GM23248 (cell line): ENCODE results near the gene HDAC4. TPM values are rescaled to one million over a fixed set of nuclear protein-coding genes. Genes with fewer than 3 reads are reported as not detected.

Experiments
- DNase-seq: peaks from one replicate; pipeline ENCODE4 v3.0.0-alpha.2; 2015
- H2AFZ ChIP-seq: fragments of 200-600 bp; sonication (generic); 2 replicates; pipeline ENCODE4 v1.6.1; 2016; ENCODE audit warnings: antibody characterized with exemption
- H3F3A ChIP-seq: fragments of 200-600 bp; sonication (generic); 2 replicates; pipeline ENCODE4 v1.6.1; 2016; ENCODE audit warnings: mild to moderate bottlenecking, antibody characterized with exemption, mixed run types; ENCODE audit not compliant: insufficient read depth
- H3K27ac ChIP-seq: fragments of 200-600 bp; sonication (generic); 2 replicates; pipeline ENCODE4 v1.5.1; 2016; ENCODE audit warnings: mild to moderate bottlenecking
- H3K27me3 ChIP-seq: fragments of 200-600 bp; sonication (generic); replicated peaks from 2 replicates; pipeline ENCODE4 v1.6.1; 2016; ENCODE audit warnings: mild to moderate bottlenecking; ENCODE audit not compliant: insufficient read depth
- H3K36me3 ChIP-seq: fragments of 200-600 bp; sonication (generic); 2 replicates; pipeline ENCODE4 v1.6.1; 2016; ENCODE audit warnings: low read depth, mild to moderate bottlenecking
- H3K4me1 ChIP-seq: fragments of 200-600 bp; sonication (generic); 2 replicates; pipeline ENCODE4 v1.6.1; 2016; ENCODE audit warnings: mild to moderate bottlenecking; ENCODE audit not compliant: insufficient read depth
- H3K4me2 ChIP-seq: fragments of 200-600 bp; sonication (generic); one replicate; pipeline ENCODE4 v1.6.1; 2016; ENCODE audit warnings: mild to moderate bottlenecking; ENCODE audit not compliant: unreplicated experiment
- H3K4me3 ChIP-seq: fragments of 200-600 bp; sonication (generic); 2 replicates; pipeline ENCODE4 v1.5.1; 2016; ENCODE audit warnings: mild to moderate bottlenecking
- H3K79me2 ChIP-seq: fragments of 200-600 bp; sonication (generic); 2 replicates; pipeline ENCODE4 v1.6.1; 2016; ENCODE audit warnings: mild to moderate bottlenecking; ENCODE audit not compliant: insufficient read depth
- H3K9ac ChIP-seq: fragments of 200-600 bp; sonication (generic); 2 replicates; pipeline ENCODE4 v1.6.1; 2016; ENCODE audit warnings: mild to moderate bottlenecking
- H3K9me2 ChIP-seq: fragments of 200-600 bp; sonication (generic); 2 replicates; pipeline ENCODE4 v1.6.1; 2016; ENCODE audit warnings: mixed run types, mild to moderate bottlenecking, moderate library complexity; ENCODE audit not compliant: insufficient read depth
- H3K9me3 ChIP-seq: fragments of 200-600 bp; sonication (generic); one replicate; pipeline ENCODE4 v1.6.1; 2017; ENCODE audit warnings: low read depth
- H4K20me1 ChIP-seq: fragments of 200-600 bp; sonication (generic); 2 replicates; pipeline ENCODE4 v1.6.0; 2016; ENCODE audit not compliant: insufficient read depth
- EZH2 ChIP-seq: fragments of 200-600 bp; sonication (generic); IDR thresholded peaks from 2 replicates; pipeline ENCODE4 v1.6.1; 2018; ENCODE audit warnings: antibody characterized with exemption, mild to moderate bottlenecking; ENCODE audit not compliant: insufficient read depth, poor library complexity, severe bottlenecking
- EZH2phosphoT487 ChIP-seq: fragments of 200-600 bp; sonication (generic); IDR thresholded peaks from 2 replicates; pipeline ENCODE4 v1.6.1; 2018; ENCODE audit warnings: antibody characterized with exemption, moderate library complexity, mild to moderate bottlenecking, low read depth; ENCODE audit not compliant: insufficient read depth
- WGBS, 2 experiments: methylation state at CpG; one replicate each; pipeline ENCODE4 v1.1.6; 2015 to 2017; ENCODE audit warnings: low lambda C conversion rate in 2 of 2, low coverage in 1 of 2; ENCODE audit errors: missing lambda C conversion rate in 2 of 2; 5-methylcytosine and 5-hydroxymethylcytosine counted together
- in situ Hi-C: fragments of 300-500 bp; cut with MboI; formaldehyde crosslinking; loops from 2 replicates; pipeline ENCODE4 v1.15.0; 2020
- polyA plus RNA-seq: library from polyadenylated mRNA; unstranded; fragments of >200 nt; fragmentation: Nextera tagmentation; extraction: Ambion mirVana; gene quantifications from 2 replicates; pipeline ENCODE4 v1.2.1, GENCODE V29; 2016
- total RNA-seq: library from RNA; depleted of rRNA; stranded (reverse); fragments of >200 nt; shearing (Covaris generic); gene quantifications from 2 replicates; pipeline ENCODE4 v1.2.3, GENCODE V29; 2014

Gene HDAC4
- total and polyA plus RNA-seq, 2 experiments from 2014 or later: 2.1 to 6.3 TPM

DNA sequence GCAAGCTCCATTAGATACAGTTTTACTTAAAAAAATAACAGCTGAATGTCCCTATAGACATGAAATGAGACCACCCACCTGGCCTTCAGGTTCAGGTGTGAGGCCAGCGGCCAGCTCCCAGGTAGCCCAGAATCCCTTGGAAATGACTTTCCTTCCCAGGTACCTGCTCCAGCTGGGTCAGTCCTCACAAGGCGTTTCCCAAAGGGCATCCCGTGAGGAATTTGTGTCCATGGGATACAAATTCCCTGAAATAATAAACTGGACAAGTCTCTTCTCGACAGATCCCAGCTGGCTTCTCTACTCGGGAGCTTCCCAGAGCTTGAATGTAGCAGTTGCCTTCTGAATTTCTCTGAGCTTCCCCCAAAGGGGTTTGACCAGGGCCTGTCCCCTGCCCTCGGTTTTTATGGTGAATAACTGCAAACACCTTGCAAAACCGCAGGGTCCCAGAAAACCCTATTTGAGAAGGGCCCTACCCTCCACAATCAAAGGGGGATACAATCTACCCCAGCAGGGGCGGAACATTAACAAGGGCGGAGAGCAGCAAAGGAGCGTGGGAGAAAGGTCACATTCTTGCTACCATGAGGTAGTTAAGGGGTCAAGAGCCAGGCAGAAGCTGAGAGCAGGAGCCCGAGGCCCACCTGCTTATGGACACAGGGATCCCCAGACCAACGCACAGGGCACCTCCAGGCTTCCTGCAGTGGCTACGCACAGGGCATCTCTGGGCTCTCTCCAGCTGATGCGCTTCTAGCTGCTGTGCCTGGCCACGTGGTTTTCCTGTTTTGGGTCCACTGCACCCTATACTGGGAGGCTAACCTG, 107.7 kb downstream of the HDAC4 start:
- DNase-seq: no peak
- no peak overlapping the region for H3K4me3 ChIP-seq
- H3K36me3 ChIP-seq: no peaks in the 10 kb centered on the region
- H2AFZ ChIP-seq: no peak overlapping the region
- no peaks in the 10 kb centered on the region for H4K20me1 ChIP-seq
- in situ Hi-C loops: no loop called here
- H3K4me1 ChIP-seq: peaks cover 16% of the 10 kb centered on the region
- 85 to 88% methylated on average over 15 of the region's 15 CpGs for WGBS, 2 experiments
- H3K27ac ChIP-seq: no peak overlapping the region
- H3K9me2 ChIP-seq: no peaks in the 10 kb centered on the region
- peaks cover under 1% of the 10 kb centered on the region for H3F3A ChIP-seq
- no peak overlapping the region for H3K9ac ChIP-seq
- peaks cover 31% of the 10 kb centered on the region; the same call in 1 of the 2 replicates for H3K79me2 ChIP-seq
- TF ChIP-seq EZH2 (no peak), EZH2phosphoT487 (no peak)
- no peaks in the 10 kb centered on the region for H3K9me3 ChIP-seq
- no peak overlapping the region for H3K4me2 ChIP-seq
- no peaks in the 10 kb centered on the region for H3K27me3 ChIP-seq

DNA sequence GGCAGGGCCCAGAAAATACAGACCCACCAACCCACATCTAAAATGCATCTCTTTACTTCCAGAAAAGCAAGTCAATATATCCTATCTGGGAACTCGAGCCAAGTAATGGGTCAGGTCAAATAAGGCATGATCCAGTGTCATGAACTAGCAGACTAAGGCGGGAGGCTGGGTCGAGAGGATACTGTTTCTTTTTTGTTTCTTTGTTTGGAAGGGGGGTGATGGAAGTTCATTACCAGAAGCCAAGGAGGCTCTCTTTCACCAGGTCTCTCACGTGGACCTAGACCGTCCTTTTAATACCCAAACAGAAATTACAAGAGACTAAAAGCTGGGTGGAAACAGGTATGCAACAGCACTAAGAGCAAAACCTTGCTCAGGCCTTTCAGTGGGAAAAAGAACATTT, 108.3 kb downstream of the HDAC4 start:
- Histone ChIP-seq H3K79me2 (peaks cover 37% of the 10 kb centered on the region), H3K4me3 (no peak overlapping the region), H3F3A (peaks cover 7% of the 10 kb centered on the region), H4K20me1 (no peaks in the 10 kb centered on the region), H3K9me3 (no peaks in the 10 kb centered on the region), H3K9me2 (no peaks in the 10 kb centered on the region), H3K4me2 (no peak overlapping the region), H2AFZ (no peak overlapping the region), H3K36me3 (no peaks in the 10 kb centered on the region), H3K27me3 (no peaks in the 10 kb centered on the region), H3K9ac (no peak overlapping the region), H3K27ac (no peak overlapping the region), H3K4me1 (peaks cover 18% of the 10 kb centered on the region)
- WGBS, 2 experiments: 95 to 96% methylated on average over 5 of the region's 5 CpGs
- TF ChIP-seq EZH2phosphoT487 (no peak), EZH2 (no peak)
- in situ Hi-C loops: no loop called here
- no peak for DNase-seq

DNA sequence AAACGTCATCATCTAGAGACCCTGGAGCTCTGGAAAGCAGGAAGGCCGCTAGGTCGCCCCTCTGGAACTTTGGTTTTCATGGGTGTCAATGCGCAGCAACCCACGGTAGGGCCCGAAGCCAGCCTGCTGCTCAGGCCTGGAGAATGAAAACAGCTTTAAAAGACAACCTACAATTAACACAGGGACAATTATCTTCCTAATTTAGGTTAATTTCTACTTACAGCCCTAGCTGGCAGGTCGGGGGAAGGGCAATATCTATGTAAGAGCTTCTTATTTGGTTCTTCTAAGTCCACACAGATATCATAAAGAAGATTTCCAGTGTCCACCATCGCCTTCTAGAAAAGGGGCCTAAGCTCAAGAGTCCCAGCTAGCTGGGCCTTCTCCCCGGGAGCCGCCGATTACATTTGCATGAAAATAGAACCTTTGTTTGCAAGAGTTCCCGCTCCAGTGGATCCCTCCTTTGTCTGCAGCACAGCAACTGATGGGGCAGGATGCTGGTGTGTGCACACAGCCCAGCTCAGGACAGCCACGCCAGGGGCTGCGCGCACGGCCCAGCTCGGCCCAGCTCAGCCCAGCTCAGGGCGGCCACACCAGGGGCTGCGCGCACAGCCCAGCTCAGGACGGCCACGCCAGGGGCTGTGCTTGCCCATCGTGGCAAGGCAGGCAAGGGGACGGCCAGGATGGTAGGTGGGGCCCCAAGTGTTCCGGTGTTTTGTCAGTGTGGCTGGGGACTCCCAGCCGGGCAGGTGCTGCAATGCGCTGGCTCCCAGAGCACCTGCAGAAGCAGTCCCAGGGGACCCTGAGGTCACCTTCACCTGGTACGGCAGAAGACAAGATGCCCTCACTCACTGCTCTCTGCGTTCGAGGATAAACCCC, 109.1 kb downstream of the HDAC4 start:
- Histone ChIP-seq H3K4me1 (peaks cover 20% of the 10 kb centered on the region), H2AFZ (no peak overlapping the region), H3K4me2 (no peak overlapping the region), H3K9ac (no peak overlapping the region), H3F3A (peaks cover 9% of the 10 kb centered on the region), H3K4me3 (no peak overlapping the region), H3K27me3 (no peaks in the 10 kb centered on the region), H3K79me2 (peaks cover 45% of the 10 kb centered on the region), H4K20me1 (no peaks in the 10 kb centered on the region), H3K27ac (no peak overlapping the region), H3K9me2 (no peaks in the 10 kb centered on the region), H3K36me3 (no peaks in the 10 kb centered on the region), H3K9me3 (no peaks in the 10 kb centered on the region)
- no peak for DNase-seq
- TF ChIP-seq EZH2 (no peak), EZH2phosphoT487 (no peak)
- in situ Hi-C loops: no loop called here
- WGBS, 2 experiments: 89 to 93% methylated on average over 26 to 30 of the region's 30 CpGs

DNA sequence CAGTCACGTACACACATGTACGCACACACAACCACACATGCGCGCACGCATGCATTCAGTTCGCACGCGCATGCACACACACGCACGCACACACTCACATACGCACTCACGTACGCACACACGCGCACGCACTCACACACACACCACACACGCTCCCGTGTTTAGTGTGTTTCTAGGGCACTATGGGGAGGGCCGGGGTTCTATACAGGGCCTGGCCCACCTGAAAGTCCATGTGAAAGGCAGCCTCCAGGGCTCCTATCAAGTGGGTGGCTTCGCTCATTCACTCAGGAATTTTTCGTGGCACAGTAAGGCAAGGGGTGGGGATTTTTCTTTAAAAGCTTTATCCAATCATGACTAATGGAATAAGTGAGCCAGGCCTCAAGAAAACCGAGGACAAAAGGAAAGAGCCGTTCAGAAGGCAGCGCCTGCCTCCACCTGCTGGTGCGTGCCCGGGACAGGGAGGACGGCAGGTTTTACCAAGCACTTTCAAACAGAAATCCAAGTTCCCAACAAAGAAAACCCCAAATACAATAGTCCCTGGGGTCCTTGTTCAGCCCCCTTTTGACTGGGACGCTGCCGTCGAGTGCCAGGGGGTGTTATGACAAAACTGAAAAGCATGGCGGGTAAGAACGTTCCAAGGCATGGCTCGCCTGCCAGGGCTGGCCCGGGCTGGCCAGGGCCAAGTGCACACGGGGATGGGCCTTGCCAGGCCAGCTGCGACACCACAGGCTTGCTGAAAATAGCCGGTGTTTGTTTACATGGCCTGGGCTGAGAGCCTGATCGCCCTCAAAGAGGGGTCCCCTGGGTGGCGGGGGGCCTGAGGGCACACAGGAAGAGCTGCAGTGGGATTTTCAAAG, 110.0 kb downstream of the HDAC4 start:
- TF ChIP-seq EZH2phosphoT487: no peak
- TF ChIP-seq EZH2: no peak
- DNase-seq: peak; percentile 88
- H3K27me3 ChIP-seq: no peaks in the 10 kb centered on the region
- H3F3A ChIP-seq: peaks cover 9% of the 10 kb centered on the region
- no peaks in the 10 kb centered on the region for H4K20me1 ChIP-seq
- no peaks in the 10 kb centered on the region for H3K36me3 ChIP-seq
- no peak overlapping the region for H3K27ac ChIP-seq
- H3K9me2 ChIP-seq: no peaks in the 10 kb centered on the region
- H3K4me3 ChIP-seq: no peak overlapping the region
- H3K79me2 ChIP-seq: peaks cover 48% of the 10 kb centered on the region
- WGBS, 2 experiments: 65% methylated on average over 36 to 39 of the region's 39 CpGs
- peaks cover 20% of the 10 kb centered on the region for H3K4me1 ChIP-seq
- H3K4me2 ChIP-seq: no peak overlapping the region
- no peaks in the 10 kb centered on the region for H3K9me3 ChIP-seq
- no peak overlapping the region for H2AFZ ChIP-seq
- in situ Hi-C loops: no loop called here
- H3K9ac ChIP-seq: no peak overlapping the region
